ENCODE results near the gene ZNF653.
"Not testable (repeated sequence)": the region's sequence is repeated elsewhere in the genome, so short reads cannot be mapped to it uniquely, and the experiment has no call there.

The ZNF653 gene

DNA sequence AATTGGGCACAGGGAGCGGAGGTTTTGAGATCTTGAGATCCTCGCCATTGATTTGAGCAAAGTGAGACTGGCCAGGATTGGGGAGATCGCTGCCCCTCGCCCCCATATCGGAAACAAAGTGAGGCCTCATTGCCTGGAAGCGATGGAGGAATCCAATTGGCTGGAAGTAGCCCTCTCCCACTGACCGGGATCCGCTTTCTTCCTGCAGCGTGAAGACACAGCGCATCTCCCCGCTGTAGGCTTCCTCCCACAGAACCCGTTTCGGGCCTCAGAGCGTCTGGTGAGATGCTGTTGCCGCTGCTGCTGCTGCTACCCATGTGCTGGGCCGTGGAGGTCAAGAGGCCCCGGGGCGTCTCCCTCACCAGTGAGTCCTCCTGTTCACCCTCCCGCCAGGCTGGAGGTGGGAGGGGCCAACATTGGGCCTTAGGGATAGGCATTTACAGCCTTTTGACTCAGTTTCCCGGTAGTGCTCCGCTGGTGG is 69.8 kb downstream of the ZNF653 start:
- no peak for TF ChIP-seq POLR2AphosphoS5 (IDR thresholded peaks at IDR 0.05; ENCODE audit: low read depth)
- no peak for TF ChIP-seq SPI1 (IDR thresholded peaks at IDR 0.05; ENCODE audit: borderline replicate concordance, low read depth)
- TF ChIP-seq, protein P1, sequence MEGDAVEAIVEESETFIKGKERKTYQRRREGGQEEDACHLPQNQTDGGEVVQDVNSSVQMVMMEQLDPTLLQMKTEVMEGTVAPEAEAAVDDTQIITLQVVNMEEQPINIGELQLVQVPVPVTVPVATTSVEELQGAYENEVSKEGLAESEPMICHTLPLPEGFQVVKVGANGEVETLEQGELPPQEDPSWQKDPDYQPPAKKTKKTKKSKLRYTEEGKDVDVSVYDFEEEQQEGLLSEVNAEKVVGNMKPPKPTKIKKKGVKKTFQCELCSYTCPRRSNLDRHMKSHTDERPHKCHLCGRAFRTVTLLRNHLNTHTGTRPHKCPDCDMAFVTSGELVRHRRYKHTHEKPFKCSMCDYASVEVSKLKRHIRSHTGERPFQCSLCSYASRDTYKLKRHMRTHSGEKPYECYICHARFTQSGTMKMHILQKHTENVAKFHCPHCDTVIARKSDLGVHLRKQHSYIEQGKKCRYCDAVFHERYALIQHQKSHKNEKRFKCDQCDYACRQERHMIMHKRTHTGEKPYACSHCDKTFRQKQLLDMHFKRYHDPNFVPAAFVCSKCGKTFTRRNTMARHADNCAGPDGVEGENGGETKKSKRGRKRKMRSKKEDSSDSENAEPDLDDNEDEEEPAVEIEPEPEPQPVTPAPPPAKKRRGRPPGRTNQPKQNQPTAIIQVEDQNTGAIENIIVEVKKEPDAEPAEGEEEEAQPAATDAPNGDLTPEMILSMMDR (IDR thresholded peaks at IDR 0.05; ENCODE audit: insufficient read depth, low read length), result no peak
- TF ChIP-seq GABPA (IDR thresholded peaks at IDR 0.05; ENCODE audit: low read depth), result no peak
- no peak for TF ChIP-seq REST (IDR thresholded peaks at IDR 0.05; ENCODE audit: insufficient replicate concordance, low read depth)
- Histone ChIP-seq H3K27me3 (ENCODE audit: insufficient read depth, poor library complexity, severe bottlenecking) (no peaks in the 10 kb centered on the region), H3K4me3 (replicated peaks; ENCODE audit: insufficient read depth, low read length) (peak overlapping the region; percentile 85), H3K27ac (replicated peaks) (peak overlapping the region; percentile 87)
- DNase-seq (ENCODE audit: low read depth in 1 of 2, low spot score in 1 of 2), result peak in 1 of 2 experiments; percentile 15

DNA sequence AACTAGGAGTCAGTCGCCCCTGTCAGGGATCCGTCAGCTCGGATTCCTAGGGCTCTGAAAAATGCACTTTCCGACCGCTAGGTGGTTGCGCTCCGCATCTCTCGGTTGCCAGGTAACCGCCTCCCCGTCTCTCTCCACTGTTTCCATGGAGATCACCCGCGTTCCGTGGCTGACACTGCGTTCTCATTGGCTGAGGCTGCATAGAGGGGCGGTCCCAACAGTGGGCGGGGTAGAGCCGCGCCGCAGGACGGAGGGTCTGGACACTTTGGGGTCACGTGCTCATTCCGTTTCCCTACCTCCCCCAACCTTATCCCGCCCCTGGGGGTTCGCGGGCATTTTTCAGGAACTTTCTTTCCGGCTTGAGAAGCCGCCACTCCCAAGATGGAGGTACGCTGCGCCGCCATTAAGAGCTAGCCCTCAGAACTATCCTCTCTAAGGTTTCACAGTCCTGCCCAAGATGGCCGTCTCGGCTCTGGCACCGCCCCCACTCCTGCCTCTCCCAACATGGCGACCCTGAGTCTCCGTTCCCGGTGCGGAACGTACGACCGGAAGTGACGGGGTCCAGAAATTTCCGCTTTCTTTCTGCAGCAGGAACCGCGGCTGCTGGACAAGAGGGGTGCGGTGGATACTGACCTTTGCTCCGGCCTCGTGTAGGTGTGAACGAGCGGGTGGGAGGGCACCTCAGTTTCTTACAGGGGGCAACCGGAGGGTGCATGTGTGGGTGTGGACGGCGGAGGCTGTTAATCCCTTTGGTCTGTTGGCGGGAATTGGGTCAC is 70.4 kb downstream of the ZNF653 start, which contains the start of the genes ODAD3 and PRKCSH:
ODAD3 (minus strand) TSS at position 65 of the 776 bp plus-strand sequence. CDS start 105 bp downstream, outside the sequence.
PRKCSH (plus strand) TSS at position 579 of the 776 bp plus-strand sequence. CDS start 483 bp downstream, outside the sequence.
- peak; percentile 100 for DNase-seq (ENCODE audit: low read depth in 1 of 2, low spot score in 1 of 2)
- peak within 1 kb of the TSS; percentile 85 for H3K4me3 ChIP-seq (replicated peaks; ENCODE audit: insufficient read depth, low read length)
- TF ChIP-seq GABPA (IDR thresholded peaks at IDR 0.05; ENCODE audit: low read depth), result peak; percentile 92
- no peak; the same call in 1 of the 2 replicates for TF ChIP-seq SPI1 (IDR thresholded peaks at IDR 0.05; ENCODE audit: borderline replicate concordance, low read depth)
- TF ChIP-seq POLR2AphosphoS5 (IDR thresholded peaks at IDR 0.05; ENCODE audit: low read depth), result peak; percentile 100
- TF ChIP-seq, protein P1 (IDR thresholded peaks at IDR 0.05; ENCODE audit: insufficient read depth, low read length), result peak; percentile 95
- TF ChIP-seq REST (IDR thresholded peaks at IDR 0.05; ENCODE audit: insufficient replicate concordance, low read depth), result peak; percentile 46
- peak within 1 kb of the TSS; percentile 87 for H3K27ac ChIP-seq (replicated peaks)
- H3K27me3 ChIP-seq (ENCODE audit: insufficient read depth, poor library complexity, severe bottlenecking), result no peaks in the 10 kb centered on the region

DNA sequence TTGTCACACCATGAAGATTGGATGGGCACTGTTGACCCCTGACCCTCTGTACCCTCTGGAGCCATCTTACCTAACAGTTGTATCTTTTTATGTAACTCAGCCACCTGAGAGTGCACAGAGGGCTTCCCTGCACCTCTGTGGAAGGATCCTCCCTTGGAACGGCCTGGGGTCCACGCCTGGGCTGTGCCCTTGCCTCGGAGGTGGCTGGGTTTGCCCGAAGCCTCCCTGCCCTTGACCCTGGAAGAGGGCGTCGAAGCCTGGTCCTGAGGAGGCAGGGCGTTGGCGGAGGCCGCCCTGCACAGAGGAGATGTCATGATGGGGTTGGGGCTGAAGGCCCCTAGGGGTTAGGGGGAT is 71.0 kb downstream of the ZNF653 start:
- Histone ChIP-seq H3K27me3 (ENCODE audit: insufficient read depth, poor library complexity, severe bottlenecking) (no peaks in the 10 kb centered on the region), H3K4me3 (replicated peaks; ENCODE audit: insufficient read depth, low read length) (peak overlapping the region; percentile 47), H3K27ac (replicated peaks) (peak overlapping the region; percentile 42)
- TF ChIP-seq GABPA (IDR thresholded peaks at IDR 0.05; ENCODE audit: low read depth), result no peak
- TF ChIP-seq, protein P1 (IDR thresholded peaks at IDR 0.05; ENCODE audit: insufficient read depth, low read length), result no peak
- no peak for TF ChIP-seq POLR2AphosphoS5 (IDR thresholded peaks at IDR 0.05; ENCODE audit: low read depth)
- TF ChIP-seq REST (IDR thresholded peaks at IDR 0.05; ENCODE audit: insufficient replicate concordance, low read depth), result no peak
- TF ChIP-seq SPI1 (IDR thresholded peaks at IDR 0.05; ENCODE audit: borderline replicate concordance, low read depth), result no peak
- DNase-seq (ENCODE audit: low read depth in 1 of 2, low spot score in 1 of 2), result no peak

DNA sequence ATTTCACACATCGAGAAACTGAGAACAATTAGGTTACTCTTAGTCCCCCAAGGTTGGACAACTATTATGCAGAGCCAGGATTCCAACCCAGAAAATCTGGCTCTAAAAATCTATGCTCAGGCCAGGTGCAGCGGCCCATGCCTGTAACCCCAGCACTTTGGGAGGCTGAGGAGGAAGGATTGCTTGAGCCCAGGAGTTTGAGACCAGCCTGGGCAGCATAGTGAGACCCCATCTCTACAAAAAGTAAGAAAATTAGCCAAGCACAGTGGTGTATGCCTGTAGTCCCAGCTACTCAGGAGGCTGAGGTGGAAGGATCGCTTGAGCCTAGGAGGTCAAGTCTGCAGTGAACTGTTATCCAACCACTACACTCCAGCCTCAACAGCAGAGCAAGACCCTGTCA is 72.1 kb downstream of the ZNF653 start:
- H3K27ac ChIP-seq (replicated peaks); H3K27me3 ChIP-seq (ENCODE audit: insufficient read depth, poor library complexity, severe bottlenecking); DNase-seq (ENCODE audit: low read depth in 1 of 2, low spot score in 1 of 2); H3K4me3 ChIP-seq (replicated peaks; ENCODE audit: insufficient read depth, low read length): not testable (repeated sequence)
